ENCODE results near the gene CDADC1. TPM values are rescaled to one million over a fixed set of nuclear protein-coding genes. Genes with fewer than 3 reads are reported as not detected.
A peak's percentile ranks its signal among the peaks of the same experiment; 100 is the strongest.
"Not testable (repeated sequence)": the region's sequence is repeated elsewhere in the genome, so short reads cannot be mapped to it uniquely, and the experiment has no call there.

CDADC1 gene
- total and polyA plus RNA-seq, 5 experiments from 2014 or later, result 7.8 to 13.3 (median 8.9) TPM

DNA sequence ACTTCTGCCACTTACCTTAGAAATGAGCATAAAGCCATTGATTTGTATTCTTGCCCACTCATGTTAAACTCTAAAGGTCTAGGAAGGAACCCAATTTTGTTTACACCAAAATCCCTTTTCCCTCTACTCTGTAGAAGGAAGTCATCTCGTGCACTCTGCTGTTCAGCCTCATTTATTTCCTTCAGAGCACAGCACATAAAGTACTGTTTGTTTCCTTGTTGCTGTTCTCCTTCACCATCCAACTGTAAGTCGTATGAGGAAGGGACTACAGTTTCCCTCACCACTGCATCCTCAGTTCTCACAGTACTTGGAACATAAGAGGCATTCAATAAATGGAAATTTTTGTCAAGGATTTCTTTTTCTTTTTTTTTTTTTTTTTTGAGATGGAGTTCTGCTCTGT is 24.6 kb downstream of the CDADC1 start:
- no peak overlapping the region for H3K27ac Mint-ChIP-seq
- POLR2A ChIA-PET, result no interaction called here
- no peaks in the 10 kb centered on the region for H3K27me3 Mint-ChIP-seq
- H3K4me3 Mint-ChIP-seq, result no peak overlapping the region
- DNase-seq (no peak), ATAC-seq (no peak)
- H3K9me3 Mint-ChIP-seq, result no peaks in the 10 kb centered on the region
- peaks cover 0 to 1% (median 0%) of the 10 kb centered on the region in 4 donors for H3K4me1 Mint-ChIP-seq
- H3K36me3 Mint-ChIP-seq, result peaks cover 0 to 27% (median 6%) of the 10 kb centered on the region in 3 donors

DNA sequence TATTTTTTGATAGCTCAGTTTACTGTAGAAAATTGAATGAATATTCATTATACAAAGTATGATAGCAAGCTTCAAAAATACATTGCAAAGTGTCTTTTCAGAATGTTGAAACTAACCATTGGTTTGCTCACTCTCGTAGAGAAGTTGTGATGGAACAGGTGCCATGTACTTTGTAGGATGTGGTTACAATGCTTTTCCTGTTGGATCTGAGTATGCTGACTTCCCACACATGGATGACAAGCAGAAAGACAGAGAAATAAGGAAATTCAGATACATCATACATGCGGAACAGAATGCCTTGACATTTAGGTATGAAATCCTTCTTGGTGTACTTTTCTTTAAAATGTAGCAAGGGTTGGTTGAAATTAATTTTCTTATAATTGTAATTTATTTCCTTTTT is 30.5 kb downstream of the CDADC1 start:
- H3K27ac Mint-ChIP-seq, result no peak overlapping the region
- H3K4me3 Mint-ChIP-seq, result no peak overlapping the region
- POLR2A ChIA-PET, result no interaction called here
- no peak for DNase-seq
- H3K9me3 Mint-ChIP-seq, result no peaks in the 10 kb centered on the region
- no peaks in the 10 kb centered on the region for H3K4me1 Mint-ChIP-seq
- no peak for ATAC-seq
- peaks cover 0 to 35% (median 16%) of the 10 kb centered on the region in 3 donors for H3K36me3 Mint-ChIP-seq
- H3K27me3 Mint-ChIP-seq, result no peaks in the 10 kb centered on the region

DNA sequence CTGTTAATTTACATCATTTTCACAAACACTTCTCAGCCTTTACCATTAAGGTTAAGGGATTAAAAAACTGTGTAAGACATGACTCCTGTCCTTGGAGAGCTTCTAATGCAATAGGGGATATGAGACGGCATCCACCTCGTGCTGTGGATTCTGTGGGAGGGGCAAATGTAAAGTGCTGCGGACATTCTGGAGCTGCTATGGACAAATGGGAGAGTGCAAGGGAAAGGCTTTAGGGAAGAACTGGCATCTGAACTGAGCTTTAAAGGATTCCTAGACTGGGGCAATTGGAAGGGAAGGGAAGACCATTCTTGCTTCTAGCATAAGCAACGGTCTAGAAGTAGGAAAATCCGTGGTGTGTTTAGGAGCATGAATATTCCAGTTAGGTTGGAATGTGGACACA is 31.4 kb downstream of the CDADC1 start:
- POLR2A ChIA-PET, result no interaction called here
- Mint-ChIP-seq H3K27ac (no peak overlapping the region), H3K9me3 (no peaks in the 10 kb centered on the region), H3K27me3 (no peaks in the 10 kb centered on the region), H3K4me1 (no peaks in the 10 kb centered on the region), H3K4me3 (no peak overlapping the region), H3K36me3 (peaks cover 0 to 40% (median 16%) of the 10 kb centered on the region in 3 donors)
- DNase-seq, result no peak
- ATAC-seq, result no peak

DNA sequence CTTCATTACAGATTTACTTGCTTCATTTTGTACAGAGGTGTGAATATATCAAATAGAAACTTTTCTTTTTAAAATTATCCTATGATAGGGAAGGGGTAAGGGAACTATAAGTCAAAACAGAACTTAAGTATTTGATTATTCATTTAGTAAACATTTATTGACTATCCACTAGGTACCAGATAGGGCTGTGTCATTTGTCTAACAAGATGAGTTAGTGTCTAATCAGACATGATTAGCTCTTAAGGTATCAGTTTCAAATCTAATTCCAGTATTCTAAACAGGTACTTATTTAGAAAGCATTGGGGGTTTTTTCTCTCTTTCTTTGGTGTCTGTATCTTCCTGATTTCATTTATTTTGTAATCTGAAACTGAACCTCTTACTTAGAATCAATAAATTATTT is 32.2 kb downstream of the CDADC1 start:
- no peak overlapping the region for H3K27ac Mint-ChIP-seq
- H3K4me1 Mint-ChIP-seq, result no peaks in the 10 kb centered on the region
- H3K9me3 Mint-ChIP-seq, result no peaks in the 10 kb centered on the region
- no peaks in the 10 kb centered on the region for H3K27me3 Mint-ChIP-seq
- POLR2A ChIA-PET, result no interaction called here
- no peak overlapping the region for H3K4me3 Mint-ChIP-seq
- peaks cover 0 to 44% (median 20%) of the 10 kb centered on the region in 3 donors for H3K36me3 Mint-ChIP-seq
- ATAC-seq (no peak), DNase-seq (no peak)

DNA sequence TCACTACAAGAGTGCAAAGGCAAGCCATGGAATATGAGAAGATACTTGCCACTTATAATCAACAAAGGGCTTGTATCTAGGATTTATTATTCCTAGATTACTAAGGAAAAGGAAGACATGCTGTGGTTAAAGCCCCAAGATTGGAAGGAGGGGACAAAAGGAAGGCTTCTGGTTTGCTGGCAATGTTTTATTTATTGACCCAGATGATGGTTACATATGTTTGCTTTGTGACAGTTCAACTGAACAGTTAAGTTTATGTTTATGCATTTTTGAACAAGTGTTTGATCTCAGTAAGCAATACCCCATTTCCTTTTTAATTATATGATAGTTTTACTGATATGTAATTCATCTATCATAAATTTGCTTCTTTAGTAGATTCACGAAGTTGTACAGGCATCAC is 40.3 kb downstream of the CDADC1 start:
- Mint-ChIP-seq H3K9me3 (no peaks in the 10 kb centered on the region), H3K27me3 (no peaks in the 10 kb centered on the region), H3K27ac (no peak overlapping the region), H3K36me3 (peaks cover 5 to 42% (median 18%) of the 10 kb centered on the region in 3 donors), H3K4me1 (peaks cover 3 to 9% (median 8%) of the 10 kb centered on the region in 4 donors), H3K4me3 (no peak overlapping the region)
- DNase-seq (no peak), ATAC-seq (no peak)
- POLR2A ChIA-PET, result interaction anchor here (0.7 kb wide), 1 partner anchor 12 kb away, joined by 6 read pairs; no protein-coding TSS in a partner anchor

DNA sequence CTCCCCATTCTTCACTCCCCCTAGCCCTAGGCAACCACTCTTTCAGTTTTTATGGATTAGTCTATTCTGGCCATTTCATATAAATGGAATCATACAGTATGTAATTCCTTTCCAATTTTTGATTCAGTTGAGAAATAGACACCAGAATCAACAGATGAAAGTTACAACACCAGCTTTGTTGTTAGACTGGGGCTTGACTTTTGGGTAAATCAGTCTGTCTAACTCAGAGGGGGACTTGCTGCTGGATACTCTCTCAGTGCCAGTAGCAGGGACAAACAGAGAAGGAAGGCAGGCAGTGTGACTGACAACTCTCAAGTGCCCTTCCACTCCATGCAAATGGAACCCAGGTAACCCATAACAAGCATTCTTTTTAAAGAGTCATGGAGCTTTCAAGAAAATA is 40.7 kb downstream of the CDADC1 start:
- POLR2A ChIA-PET, result no interaction called here
- H3K9me3 Mint-ChIP-seq, result no peaks in the 10 kb centered on the region
- peaks cover 5 to 40% (median 18%) of the 10 kb centered on the region in 3 donors for H3K36me3 Mint-ChIP-seq
- H3K4me1 Mint-ChIP-seq, result peaks cover 4 to 10% (median 8%) of the 10 kb centered on the region in 4 donors
- H3K4me3 Mint-ChIP-seq, result no peak overlapping the region
- no peak for ATAC-seq
- H3K27ac Mint-ChIP-seq, result no peak overlapping the region
- DNase-seq, result no peak
- H3K27me3 Mint-ChIP-seq, result no peaks in the 10 kb centered on the region

DNA sequence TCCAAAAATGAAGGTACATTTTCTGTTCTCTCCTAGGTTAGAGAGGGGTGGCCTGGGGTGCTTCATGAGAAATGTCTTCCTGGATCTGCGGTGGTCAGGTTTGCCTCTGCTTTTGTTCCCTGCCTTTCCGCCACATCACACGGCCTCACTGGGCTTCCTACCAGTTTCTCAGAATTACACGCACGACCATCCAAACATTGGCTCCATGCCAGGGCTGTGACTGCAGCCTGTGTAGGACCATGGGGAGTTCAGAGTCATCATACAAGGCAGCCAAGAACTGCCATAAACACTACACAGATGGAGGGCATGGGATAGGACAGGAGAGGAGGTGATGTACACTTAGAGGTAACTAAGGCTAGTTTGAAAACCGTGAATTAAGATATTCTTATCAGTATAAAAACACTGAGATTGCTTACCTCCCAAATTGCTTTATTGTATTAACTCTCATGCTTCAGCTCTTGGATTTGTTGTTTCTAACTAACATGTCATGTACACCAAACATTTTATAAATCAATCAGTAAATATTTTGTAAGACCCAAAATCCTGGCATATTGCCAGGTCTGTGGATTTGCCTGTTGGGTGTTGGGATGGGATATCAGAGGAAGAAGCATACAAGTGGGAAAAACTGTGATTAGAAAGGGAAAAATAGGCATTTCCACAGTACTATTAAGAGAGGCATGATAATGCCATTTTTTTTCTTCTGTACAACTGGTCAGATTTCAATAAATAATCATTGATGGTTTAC is 45.2 kb downstream of the CDADC1 start:
- DNase-seq, result peak in 2 of 10 donors; percentile 8 to 13
- no peaks in the 10 kb centered on the region for H3K9me3 Mint-ChIP-seq
- POLR2A ChIA-PET, result no interaction called here
- peaks cover 5 to 13% (median 10%) of the 10 kb centered on the region in 3 donors for H3K36me3 Mint-ChIP-seq
- no peaks in the 10 kb centered on the region for H3K27me3 Mint-ChIP-seq
- peak in 1 of 2 donors; percentile 39 for ATAC-seq
- peak overlapping the region in 7 of 10 donors; percentile 20 to 87 (median 58) for H3K27ac Mint-ChIP-seq
- H3K4me1 Mint-ChIP-seq, result peaks cover 4 to 10% (median 8%) of the 10 kb centered on the region in 4 donors
- H3K4me3 Mint-ChIP-seq, result peak overlapping the region in 4 of 10 donors; percentile 8 to 46 (median 36)

DNA sequence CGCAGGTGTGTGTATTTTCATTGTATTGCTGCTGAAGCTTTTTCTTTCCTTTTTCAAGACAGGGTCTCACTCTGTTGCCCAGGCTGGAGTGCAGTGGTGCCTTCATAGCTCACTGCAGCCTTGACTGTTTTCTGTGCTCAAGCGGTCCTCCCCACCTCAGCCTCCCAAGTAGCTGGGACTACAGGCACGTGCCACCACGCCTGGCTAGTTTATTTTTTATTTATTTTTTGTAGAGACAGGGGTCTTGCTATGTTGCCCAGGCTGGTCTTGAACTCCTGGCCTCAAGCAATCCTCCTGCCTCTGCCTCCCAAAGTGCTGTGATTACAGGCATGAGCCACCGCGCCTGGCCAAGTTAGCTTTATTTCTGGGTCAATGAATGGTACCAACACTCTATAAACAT is 47.0 kb downstream of the CDADC1 start:
- H3K4me1 Mint-ChIP-seq, result peaks cover 4 to 10% (median 8%) of the 10 kb centered on the region in 4 donors
- H3K27me3 Mint-ChIP-seq, DNase-seq, H3K27ac Mint-ChIP-seq, H3K4me3 Mint-ChIP-seq, ATAC-seq, H3K36me3 Mint-ChIP-seq, H3K9me3 Mint-ChIP-seq, POLR2A ChIA-PET: not testable (repeated sequence)

DNA sequence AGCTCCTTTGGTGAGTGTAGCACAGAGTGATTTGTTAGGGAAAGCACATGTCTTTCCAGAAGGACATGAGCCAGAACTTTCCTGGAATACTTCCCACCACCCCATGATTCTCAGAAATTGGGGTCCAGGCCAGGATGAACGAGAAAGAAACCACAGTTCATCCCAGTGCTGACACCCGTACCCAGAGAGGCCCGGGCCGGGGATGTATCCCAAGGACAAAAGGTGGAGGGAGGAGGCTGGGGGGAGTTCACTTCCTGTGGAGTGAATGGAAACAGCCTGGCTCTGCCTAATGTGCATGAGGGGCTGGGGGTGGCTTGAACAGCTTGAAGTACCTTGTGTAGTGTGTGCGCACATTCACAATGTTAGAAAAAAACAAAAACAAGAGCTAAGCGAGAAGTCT is 47.5 kb downstream of the CDADC1 start:
- H3K27ac Mint-ChIP-seq, result peak overlapping the region in 2 of 10 donors; percentile 23 to 88
- no peak overlapping the region for H3K4me3 Mint-ChIP-seq
- no peaks in the 10 kb centered on the region for H3K9me3 Mint-ChIP-seq
- POLR2A ChIA-PET, result no interaction called here
- no peak for DNase-seq
- ATAC-seq, result no peak
- peaks cover 0 to 8% (median 2%) of the 10 kb centered on the region in 3 donors for H3K36me3 Mint-ChIP-seq
- H3K4me1 Mint-ChIP-seq, result peaks cover 4 to 10% (median 8%) of the 10 kb centered on the region in 4 donors
- H3K27me3 Mint-ChIP-seq, result no peaks in the 10 kb centered on the region

DNA sequence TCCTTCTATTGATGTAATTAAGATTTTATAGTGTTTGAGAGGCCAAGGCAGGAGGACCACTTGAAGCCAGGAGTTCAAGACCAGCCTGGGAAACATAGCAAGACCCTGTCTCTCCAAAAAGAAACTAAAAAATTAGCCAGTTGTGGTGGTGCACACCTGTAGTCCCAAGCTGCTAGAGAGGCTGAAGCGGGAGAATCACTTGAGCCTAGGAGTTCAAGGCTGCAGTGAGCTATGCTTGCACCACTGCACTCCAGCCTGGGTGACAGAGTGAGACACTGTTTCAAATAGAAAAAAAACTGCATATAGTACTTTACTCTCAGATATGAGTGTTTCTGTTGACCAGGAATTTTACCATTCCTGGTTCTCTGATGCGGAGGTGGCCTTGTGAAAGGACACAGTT is 48.9 kb downstream of the CDADC1 start:
- ATAC-seq (no peak), DNase-seq (no peak)
- peaks cover 6 to 17% (median 13%) of the 10 kb centered on the region in 4 donors for H3K4me1 Mint-ChIP-seq
- no peaks in the 10 kb centered on the region for H3K27me3 Mint-ChIP-seq
- no peak overlapping the region for H3K4me3 Mint-ChIP-seq
- POLR2A ChIA-PET, result no interaction called here
- peaks cover 0 to 8% (median 2%) of the 10 kb centered on the region in 3 donors for H3K36me3 Mint-ChIP-seq
- H3K27ac Mint-ChIP-seq, result peak overlapping the region in 1 of 10 donors; percentile 27
- no peaks in the 10 kb centered on the region for H3K9me3 Mint-ChIP-seq

DNA sequence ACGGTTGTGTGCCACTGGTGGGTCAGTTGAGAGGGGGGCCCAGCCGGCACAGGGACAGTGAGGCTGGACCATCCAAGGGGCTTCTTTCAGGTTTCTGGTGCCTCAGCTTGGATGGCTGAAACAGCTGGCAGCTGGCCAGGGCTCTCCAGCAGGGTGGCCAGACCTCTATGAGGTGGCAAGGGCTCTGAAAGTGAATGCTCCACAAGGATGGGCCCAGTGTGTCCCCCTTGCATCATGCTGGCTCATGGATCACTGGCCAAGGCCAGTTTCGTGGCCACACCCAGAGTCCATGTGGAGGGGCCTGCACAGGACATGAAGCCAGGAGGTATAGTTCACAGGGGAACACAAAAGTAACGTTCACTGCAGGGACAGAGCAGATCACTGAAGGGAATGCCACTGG is 49.6 kb downstream of the CDADC1 start:
- DNase-seq (no peak), ATAC-seq (no peak)
- Mint-ChIP-seq H3K27ac (no peak overlapping the region), H3K4me3 (no peak overlapping the region), H3K27me3 (no peaks in the 10 kb centered on the region), H3K4me1 (peaks cover 8 to 19% (median 15%) of the 10 kb centered on the region in 4 donors), H3K9me3 (no peaks in the 10 kb centered on the region), H3K36me3 (peaks cover 0 to 8% (median 2%) of the 10 kb centered on the region in 3 donors)
- POLR2A ChIA-PET, result no interaction called here

DNA sequence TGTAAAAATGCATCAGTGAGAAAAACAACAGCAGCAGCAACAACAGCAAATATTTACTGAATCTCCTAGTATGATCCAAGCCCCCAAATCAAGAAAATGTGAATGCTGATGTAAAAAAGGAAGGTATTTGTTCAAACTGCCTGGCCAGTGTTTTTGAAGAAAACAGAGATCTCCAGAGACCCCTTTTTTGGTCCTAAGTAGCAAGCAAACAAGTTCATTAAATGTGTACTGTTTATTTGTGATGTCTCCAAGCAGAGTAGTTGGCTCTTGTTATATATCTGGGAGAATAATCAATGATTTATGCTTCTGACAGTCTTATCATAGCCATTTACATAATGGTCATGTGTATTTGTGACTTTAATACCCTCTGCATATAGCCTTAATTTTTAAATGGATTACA is 50.7 kb downstream of the CDADC1 start:
- Mint-ChIP-seq H3K27me3 (no peaks in the 10 kb centered on the region), H3K36me3 (peaks cover 0 to 4% (median 0%) of the 10 kb centered on the region in 3 donors), H3K4me3 (no peak overlapping the region), H3K4me1 (peaks cover 9 to 19% (median 13%) of the 10 kb centered on the region in 4 donors), H3K27ac (no peak overlapping the region), H3K9me3 (no peaks in the 10 kb centered on the region)
- DNase-seq, result no peak
- POLR2A ChIA-PET, result no interaction called here
- no peak for ATAC-seq

DNA sequence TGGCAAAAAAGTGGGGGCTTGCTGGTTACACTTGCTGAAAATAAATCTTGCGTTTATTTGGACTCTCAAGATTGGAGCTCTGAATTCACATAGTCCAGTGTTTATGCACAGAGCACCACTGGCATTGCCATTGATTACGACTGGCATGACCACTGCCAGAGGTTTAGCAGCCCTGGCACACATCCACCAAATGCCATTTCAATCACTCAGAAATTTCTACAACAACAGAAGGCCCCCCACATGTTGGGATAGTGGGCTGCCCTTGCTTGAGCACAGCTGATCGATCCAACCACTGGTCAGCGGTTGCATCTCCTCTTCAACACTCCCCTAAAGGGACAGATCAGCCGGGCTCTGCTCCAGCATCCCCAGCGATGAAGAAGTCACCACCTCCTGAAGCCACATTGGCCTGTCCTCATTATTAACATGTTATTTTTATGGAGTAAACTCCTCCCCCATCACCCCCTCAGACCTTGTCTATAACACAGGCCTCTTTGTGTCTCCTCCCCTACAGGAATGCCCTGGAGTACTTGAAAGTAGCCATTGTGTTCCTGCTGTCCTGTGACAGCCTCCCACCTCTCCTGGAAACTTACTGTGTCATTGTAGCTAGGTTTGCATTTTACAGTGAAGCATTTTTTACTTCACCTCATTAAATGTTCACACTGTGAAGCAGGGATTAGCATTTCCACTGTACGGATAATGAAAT is 51.3 kb downstream of the CDADC1 start:
- Mint-ChIP-seq H3K9me3 (no peaks in the 10 kb centered on the region), H3K4me1 (peaks cover 9 to 19% (median 14%) of the 10 kb centered on the region in 4 donors), H3K36me3 (peaks cover 0 to 4% (median 0%) of the 10 kb centered on the region in 3 donors), H3K4me3 (no peak overlapping the region), H3K27ac (no peak overlapping the region), H3K27me3 (no peaks in the 10 kb centered on the region)
- ATAC-seq (no peak), DNase-seq (no peak)
- POLR2A ChIA-PET, result interaction anchor here (0.5 kb wide), 1 partner anchor 17 kb away, joined by 3 read pairs; no protein-coding TSS in a partner anchor

All from naive thymus-derived CD8-positive, alpha-beta T cell (primary cell).